HG03378 (cell line): Measurements from ENCODE around the gene AGMO.

ENCODE experiments used
- ATAC-seq: cut with Tn5 transposase; IDR thresholded peaks from one replicate; pipeline ENCODE4 v1.9.1; 2021; ENCODE audit warnings: mild to moderate bottlenecking, moderate library complexity; ENCODE audit not compliant: unreplicated experiment

Gene AGMO

GRCh38 chr7:15248514-15248913 is 313.3 kb downstream of the AGMO start:
- no peak for ATAC-seq

- ATAC-seq, result no peak
Measured at GRCh38 chr7:15245831-15246230, 316.0 kb downstream of the AGMO start.

GRCh38 chr7:15239801-15240200 is 322.0 kb downstream of the AGMO start:
- no peak for ATAC-seq

GRCh38 chr7:15236952-15237351 is 324.9 kb downstream of the AGMO start:
- no peak for ATAC-seq

GRCh38 chr7:15234431-15234830 is 327.4 kb downstream of the AGMO start:
- ATAC-seq, result no peak

- no peak for ATAC-seq
Measured at GRCh38 chr7:15228831-15229230, 333.0 kb downstream of the AGMO start.

- no peak for ATAC-seq
Measured at GRCh38 chr7:15225981-15226380, 335.8 kb downstream of the AGMO start.

GRCh38 chr7:15219758-15220157 is 342.1 kb downstream of the AGMO start:
- ATAC-seq, result no peak

GRCh38 chr7:15218261-15218660 is 343.6 kb downstream of the AGMO start:
- ATAC-seq, result no peak

GRCh38 chr7:15215616-15216015 is 346.2 kb downstream of the AGMO start:
- no peak for ATAC-seq

GRCh38 chr7:15214976-15215375 is 346.8 kb downstream of the AGMO start:
- no peak for ATAC-seq

GRCh38 chr7:15213093-15213492 is 348.7 kb downstream of the AGMO start:
- no peak for ATAC-seq

GRCh38 chr7:15209429-15209828 is 352.4 kb downstream of the AGMO start:
- ATAC-seq, result no peak

GRCh38 chr7:15204421-15204820 is 357.4 kb downstream of the AGMO start:
- ATAC-seq, result no peak

- ATAC-seq, result no peak
Measured at GRCh38 chr7:15199482-15199881, 362.3 kb downstream of the AGMO start.

GRCh38 chr7:15197042-15197977 is 364.5 kb downstream of the AGMO start:
- no peak for ATAC-seq

GRCh38 chr7:15178065-15178464 is 383.8 kb downstream of the AGMO start:
- ATAC-seq, result no peak

- no peak for ATAC-seq
Measured at GRCh38 chr7:15176089-15176488, 385.7 kb downstream of the AGMO start.

- ATAC-seq, result no peak
Measured at GRCh38 chr7:15175152-15175551, 386.7 kb downstream of the AGMO start.

- ATAC-seq, result no peak
Measured at GRCh38 chr7:15174485-15174884, 387.3 kb downstream of the AGMO start.

GRCh38 chr7:15168489-15168888 is 393.3 kb downstream of the AGMO start:
- no peak for ATAC-seq

- ATAC-seq, result no peak
Measured at GRCh38 chr7:15167912-15168311, 393.9 kb downstream of the AGMO start.

- no peak for ATAC-seq
Measured at GRCh38 chr7:15166620-15167019, 395.2 kb downstream of the AGMO start.
